ENCODE data around the gene FRS3. TPM values are rescaled to one million over a fixed set of nuclear protein-coding genes. Genes with fewer than 3 reads are reported as not detected.

The FRS3 gene
- total RNA-seq, 4 donors from 2014 or later, result 4.4 to 11.4 (median 7.5) TPM

- Histone ChIP-seq H3K4me3 (no peak overlapping the region), H3K27ac (no peak overlapping the region), H3K27me3 (no peaks in the 10 kb centered on the region), H3K36me3 (no peaks in the 10 kb centered on the region), H3K9me3 (no peaks in the 10 kb centered on the region), H3K4me1 (no peaks in the 10 kb centered on the region)
- DNase-seq (ENCODE audit: low spot score in 2 of 2), result no peak
- WGBS, 2 donors, result 97 to 99% methylated on average over 3 of the region's 3 CpGs
- TF ChIP-seq EP300 (IDR thresholded peaks at IDR 0.05) (no peak), CTCF (IDR thresholded peaks at IDR 0.05) (no peak), POLR2A (IDR thresholded peaks at IDR 0.05) (no peak)
These were observed 29.3 kb downstream of the FRS3 start for GRCh38 chr6:41750374-41750773.

- no peak for DNase-seq (ENCODE audit: low spot score in 2 of 2)
- TF ChIP-seq EP300 (IDR thresholded peaks at IDR 0.05), result no peak
- no peak for TF ChIP-seq POLR2A (IDR thresholded peaks at IDR 0.05)
- no peak for TF ChIP-seq CTCF (IDR thresholded peaks at IDR 0.05)
- Histone ChIP-seq H3K36me3 (no peaks in the 10 kb centered on the region), H3K4me3 (no peak overlapping the region), H3K4me1 (no peaks in the 10 kb centered on the region), H3K9me3 (no peaks in the 10 kb centered on the region), H3K27me3 (no peaks in the 10 kb centered on the region), H3K27ac (no peak overlapping the region)
- 78 to 92% methylated on average over 2 to 3 of the region's 3 CpGs for WGBS, 2 donors
These were observed 31.2 kb downstream of the FRS3 start for GRCh38 chr6:41748542-41748941.

GRCh38 chr6:41748102-41748477, 31.6 kb downstream of the FRS3 start:
- TF ChIP-seq POLR2A (IDR thresholded peaks at IDR 0.05) (no peak), CTCF (IDR thresholded peaks at IDR 0.05) (no peak), EP300 (IDR thresholded peaks at IDR 0.05) (no peak)
- DNase-seq (ENCODE audit: low spot score in 2 of 2), result no peak
- 87 to 90% methylated on average over 6 of the region's 6 CpGs for WGBS, 2 donors

GRCh38 chr6:41747256-41748101, 32.2 kb downstream of the FRS3 start, which contains the start of gene PGC:
TSS of gene PGC (minus strand) at chr6:41747397. CDS start at chr6:41747334, 63 bp downstream.
- TF ChIP-seq CTCF (IDR thresholded peaks at IDR 0.05) (no peak), POLR2A (IDR thresholded peaks at IDR 0.05) (no peak), EP300 (IDR thresholded peaks at IDR 0.05) (no peak)
- H3K9me3 ChIP-seq, result no peaks in the 10 kb centered on the region
- H3K27me3 ChIP-seq, result no peaks in the 10 kb centered on the region
- H3K27ac ChIP-seq, result no peak within 1 kb of the TSS
- DNase-seq (ENCODE audit: low spot score in 2 of 2), result no peak
- H3K4me1 ChIP-seq, result no peaks in the 10 kb centered on the region
- H3K4me3 ChIP-seq, result no peak within 1 kb of the TSS
- no peaks in the 10 kb centered on the region for H3K36me3 ChIP-seq
- WGBS, 2 donors, result 79 to 82% methylated on average over 15 of the region's 15 CpGs

More at GRCh38 chr6:41748102-41748477, 31.6 kb downstream of the FRS3 start:
- Histone ChIP-seq H3K9me3 (no peaks in the 10 kb centered on the region), H3K4me1 (no peaks in the 10 kb centered on the region), H3K4me3 (no peak overlapping the region), H3K27ac (no peak overlapping the region), H3K36me3 (no peaks in the 10 kb centered on the region), H3K27me3 (no peaks in the 10 kb centered on the region)

- no peak for DNase-seq (ENCODE audit: low spot score in 2 of 2)
- no peak overlapping the region for H3K4me3 ChIP-seq
- H3K9me3 ChIP-seq, result no peaks in the 10 kb centered on the region
- TF ChIP-seq CTCF (IDR thresholded peaks at IDR 0.05) (no peak), EP300 (IDR thresholded peaks at IDR 0.05) (no peak), POLR2A (IDR thresholded peaks at IDR 0.05) (no peak)
- no peaks in the 10 kb centered on the region for H3K27me3 ChIP-seq
- WGBS, 2 donors, result 82 to 90% methylated on average over 10 of the region's 10 CpGs
- no peaks in the 10 kb centered on the region for H3K36me3 ChIP-seq
- no peaks in the 10 kb centered on the region for H3K4me1 ChIP-seq
- no peak overlapping the region for H3K27ac ChIP-seq
These were observed 33.6 kb downstream of the FRS3 start for GRCh38 chr6:41746107-41746506.

Measured in tibial nerve (tissue), 4 donors.